ENCODE results near the gene HCAR3. TPM values are rescaled to one million over a fixed set of nuclear protein-coding genes. Genes with fewer than 3 reads are reported as not detected.

The HCAR3 gene
- polyA plus RNA-seq, 2 of the 4 experiments (the other 2 are of a cell fraction) = not detected

- ATAC-seq (no peak), DNase-seq (ENCODE audit: low read depth in 1 of 2, low spot score in 1 of 2) (no peak), FAIRE-seq (no peak)
- Histone ChIP-seq H3K9me3 (no peaks in the 10 kb centered on the region), H3K4me1 (peaks cover 10% of the 10 kb centered on the region), H3K4me2 (no peak overlapping the region), H3K4me3 (no peak overlapping the region), H3K27ac (no peak overlapping the region; a peak in 1 of 6 replicates)
- TF ChIP-seq POLR2AphosphoS2 (conservative IDR thresholded peaks at IDR 0.05; ENCODE audit: low read length) = no peak
- no peak for TF ChIP-seq HDAC2 (IDR thresholded peaks at IDR 0.05)
- TF ChIP-seq PBX3 (IDR thresholded peaks at IDR 0.05) = no peak
- no peak for TF ChIP-seq ZSCAN20 (CRISPR knock-in tag; IDR thresholded peaks at IDR 0.05)
- TF ChIP-seq TP53 (CRISPR knock-in tag; IDR thresholded peaks at IDR 0.05) = no peak
- TF ChIP-seq MAZ (IDR thresholded peaks at IDR 0.05; ENCODE audit: borderline replicate concordance, low read depth, low read length) = no peak
- no peak for TF ChIP-seq RARB (CRISPR knock-in tag; IDR thresholded peaks at IDR 0.05)
- TF ChIP-seq HOXB5 (CRISPR knock-in tag; IDR thresholded peaks at IDR 0.05) = no peak
- TF ChIP-seq RAD21 (conservative IDR thresholded peaks at IDR 0.05 in 1 of 2, IDR thresholded peaks at IDR 0.05 in 1 of 2) = no peak
- ChIA-PET POLR2A (interaction anchor here (0.8 kb wide), 1 partner anchor 50 kb away, joined by 3 read pairs; no protein-coding TSS in a partner anchor), CTCF (interaction anchor here (6.1 kb wide), 1 partner anchor 91 kb away, joined by 28 read pairs; no protein-coding TSS in a partner anchor)
- WGBS (ENCODE audit: missing lambda C conversion rate) = 88% methylated on average over 27 of the region's 27 CpGs
These were observed 13.1 kb upstream of the HCAR3 start for GRCh38 chr12:122729583-122730214.

- no peaks in the 10 kb centered on the region for H3K9me3 ChIP-seq
- peak overlapping the region in 1 of 2 experiments; percentile 25; a peak in 2 of 6 replicates for H3K27ac ChIP-seq
- no peak for FAIRE-seq
- DNase-seq (ENCODE audit: low read depth in 1 of 2, low spot score in 1 of 2) = peak in 1 of 2 experiments; percentile 24
- H3K4me1 ChIP-seq = peaks cover 10% of the 10 kb centered on the region
- POLR2A ChIA-PET = interaction anchor here (0.7 kb wide), 1 partner anchor 12 kb away, joined by 3 read pairs; no protein-coding TSS in a partner anchor
- H3K4me3 ChIP-seq = no peak overlapping the region
- WGBS (ENCODE audit: missing lambda C conversion rate) = 21% methylated on average over 5 of the region's 5 CpGs
- TF ChIP-seq FOSL2 (IDR thresholded peaks at IDR 0.05) = no peak
- 0 out of 2 replicates have a peak, but pooled peaks have one; percentile 13 for TF ChIP-seq FOSL2 (CRISPR knock-in tag; IDR thresholded peaks at IDR 0.05)
- TF ChIP-seq ESRRA (IDR thresholded peaks at IDR 0.05; ENCODE audit: borderline replicate concordance, low read length) = no peak
- TF ChIP-seq EHMT2 (IDR thresholded peaks at IDR 0.05; ENCODE audit: low read depth) = no peak
- peak; percentile 53; the same call in 1 of the 2 replicates for TF ChIP-seq GATA3 (IDR thresholded peaks at IDR 0.05; ENCODE audit: borderline replicate concordance)
- CTCF ChIA-PET = interaction anchor here (0.6 to 2.1 kb wide), 6 partner anchors 26 to 446 kb away, joined by 3 to 9 read pairs (median 4); partner anchors contain the start of gene DENR
- H3K4me2 ChIP-seq = peak overlapping the region; percentile 42
- ATAC-seq = peak in 1 of 2 experiments; percentile 19; a peak in 1 of 6 replicates
These were observed 9.5 kb upstream of the HCAR3 start for GRCh38 chr12:122726080-122726558.

- Histone ChIP-seq H3K4me3 (no peak overlapping the region), H3K4me1 (peaks cover 10% of the 10 kb centered on the region), H3K4me2 (peak overlapping the region; percentile 42), H3K9me3 (no peaks in the 10 kb centered on the region), H3K27ac (peak overlapping the region in 1 of 2 experiments; percentile 13; a peak in 1 of 6 replicates)
- 83% methylated on average over 6 of the region's 6 CpGs for WGBS (ENCODE audit: missing lambda C conversion rate)
- ChIA-PET POLR2A (no interaction called here), CTCF (interaction anchor here (0.6 to 1.8 kb wide), 5 partner anchors 66 to 447 kb away, joined by 3 to 7 read pairs (median 3); no protein-coding TSS in a partner anchor)
- ATAC-seq = no peak
- no peak for FAIRE-seq
- TF ChIP-seq HOXB5 (CRISPR knock-in tag; IDR thresholded peaks at IDR 0.05) = no peak
- no peak for TF ChIP-seq PHF8 (IDR thresholded peaks at IDR 0.05; ENCODE audit: borderline replicate concordance, low read depth)
- TF ChIP-seq POLR2A (IDR thresholded peaks at IDR 0.05; ENCODE audit: low read length) = no peak
- no peak for TF ChIP-seq ATOH8 (CRISPR knock-in tag; IDR thresholded peaks at IDR 0.05; ENCODE audit: low read depth)
- no peak for TF ChIP-seq PBX3 (IDR thresholded peaks at IDR 0.05)
- TF ChIP-seq CEBPB (IDR thresholded peaks at IDR 0.05) = no peak
- TF ChIP-seq JUNB (IDR thresholded peaks at IDR 0.05) = no peak
- TF ChIP-seq BCL3 (IDR thresholded peaks at IDR 0.05) = no peak
- TF ChIP-seq HOXA7 (CRISPR knock-in tag; IDR thresholded peaks at IDR 0.05) = no peak
- no peak for TF ChIP-seq RFX5 (IDR thresholded peaks at IDR 0.05)
- no peak for TF ChIP-seq ZSCAN20 (CRISPR knock-in tag; IDR thresholded peaks at IDR 0.05)
- TF ChIP-seq MAFK (IDR thresholded peaks at IDR 0.05; ENCODE audit: partially characterized antibody) = no peak
- no peak for DNase-seq (ENCODE audit: low read depth in 1 of 2, low spot score in 1 of 2)
These were observed 9.0 kb upstream of the HCAR3 start for GRCh38 chr12:122725452-122726079.
